HG03280 (cell line): ENCODE results near the gene SZT2.

Experiments used
- ATAC-seq: cut with Tn5 transposase; IDR thresholded peaks from one replicate; pipeline ENCODE4 v1.9.1; 2021; ENCODE audit warnings: mild to moderate bottlenecking, moderate library complexity; ENCODE audit not compliant: unreplicated experiment

SZT2 gene

GRCh38 chr1:43439781-43440180, 50.1 kb downstream of the SZT2 start:
- ATAC-seq: no peak

GRCh38 chr1:43440358-43440757, 50.7 kb downstream of the SZT2 start:
- ATAC-seq: no peak

GRCh38 chr1:43441166-43441893, 51.6 kb downstream of the SZT2 start:
- ATAC-seq: no peak

GRCh38 chr1:43441894-43442637, 52.4 kb downstream of the SZT2 start:
- no peak for ATAC-seq

GRCh38 chr1:43442756-43443155, 53.1 kb downstream of the SZT2 start:
- ATAC-seq: no peak

- no peak for ATAC-seq
Observed at GRCh38 chr1:43443197-43443946, 53.7 kb downstream of the SZT2 start.

GRCh38 chr1:43444151-43444828, 54.6 kb downstream of the SZT2 start:
- ATAC-seq: no peak

GRCh38 chr1:43444836-43445235, 55.1 kb downstream of the SZT2 start:
- ATAC-seq: no peak

GRCh38 chr1:43445606-43446387, 56.1 kb downstream of the SZT2 start:
- no peak for ATAC-seq

GRCh38 chr1:43446388-43446740, 56.7 kb downstream of the SZT2 start:
- no peak for ATAC-seq

- ATAC-seq: no peak
Observed at GRCh38 chr1:43446881-43447835, 57.5 kb downstream of the SZT2 start.

GRCh38 chr1:43447891-43448708, 58.4 kb downstream of the SZT2 start:
- ATAC-seq: no peak

GRCh38 chr1:43448955-43449707, 59.4 kb downstream of the SZT2 start:
- no peak for ATAC-seq

- no peak for ATAC-seq
Observed at GRCh38 chr1:43449708-43450069, 60.0 kb downstream of the SZT2 start.

GRCh38 chr1:43450251-43450941, 60.7 kb downstream of the SZT2 start:
- ATAC-seq: no peak

- ATAC-seq: no peak
Observed at GRCh38 chr1:43451157-43451591, 61.5 kb downstream of the SZT2 start.
